KBM-7 (cell line): ENCODE measurements around the gene GRIK4.
A peak's percentile ranks its signal among the peaks of the same experiment; 100 is the strongest.

Experiments used
- DNase-seq: peaks from one replicate; pipeline ENCODE4 v3.0.0-alpha.2; 2015
- in situ Hi-C: fragments of 300-500 bp; cut with MboI; formaldehyde crosslinking; loops from 2 replicates; pipeline ENCODE4 v1.14.3; 2020; ENCODE audit warnings: low sequenced_read_pairs, low pct_unique_long_range_greater_than_20kb, mixed read lengths

Gene GRIK4

GRCh38 chr11:120681434-120682331, 170.1 kb downstream of the GRIK4 start:
- no peak for DNase-seq
- in situ Hi-C loops: no loop called here

GRCh38 chr11:120682332-120682649, 170.7 kb downstream of the GRIK4 start:
- in situ Hi-C loops: no loop called here
- no peak for DNase-seq

GRCh38 chr11:120682866-120683265, 171.3 kb downstream of the GRIK4 start:
- no peak for DNase-seq
- in situ Hi-C loops: no loop called here

GRCh38 chr11:120686516-120686915, 175.0 kb downstream of the GRIK4 start:
- no peak for DNase-seq
- in situ Hi-C loops: no loop called here

DNA sequence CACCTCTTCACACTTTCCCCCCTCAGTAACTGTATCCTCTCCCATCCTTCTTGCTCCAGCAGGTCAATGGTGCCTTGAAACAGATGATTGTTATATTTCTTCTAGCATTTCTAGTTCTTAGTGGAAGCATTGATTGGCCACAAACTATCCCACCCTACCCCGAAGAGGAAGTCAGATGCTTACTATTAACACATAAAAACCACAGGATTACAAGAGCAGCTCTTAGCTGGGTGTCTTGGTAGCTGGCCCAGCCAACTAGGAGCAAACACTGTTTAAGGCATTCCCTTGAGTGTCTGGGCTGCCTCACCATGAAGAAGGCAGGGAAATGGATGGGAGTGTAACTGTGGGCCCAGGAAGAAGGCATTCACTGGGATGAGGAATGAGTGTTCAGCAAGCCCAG, 176.6 kb downstream of the GRIK4 start:
- in situ Hi-C loops: no loop called here
- no peak for DNase-seq

DNA sequence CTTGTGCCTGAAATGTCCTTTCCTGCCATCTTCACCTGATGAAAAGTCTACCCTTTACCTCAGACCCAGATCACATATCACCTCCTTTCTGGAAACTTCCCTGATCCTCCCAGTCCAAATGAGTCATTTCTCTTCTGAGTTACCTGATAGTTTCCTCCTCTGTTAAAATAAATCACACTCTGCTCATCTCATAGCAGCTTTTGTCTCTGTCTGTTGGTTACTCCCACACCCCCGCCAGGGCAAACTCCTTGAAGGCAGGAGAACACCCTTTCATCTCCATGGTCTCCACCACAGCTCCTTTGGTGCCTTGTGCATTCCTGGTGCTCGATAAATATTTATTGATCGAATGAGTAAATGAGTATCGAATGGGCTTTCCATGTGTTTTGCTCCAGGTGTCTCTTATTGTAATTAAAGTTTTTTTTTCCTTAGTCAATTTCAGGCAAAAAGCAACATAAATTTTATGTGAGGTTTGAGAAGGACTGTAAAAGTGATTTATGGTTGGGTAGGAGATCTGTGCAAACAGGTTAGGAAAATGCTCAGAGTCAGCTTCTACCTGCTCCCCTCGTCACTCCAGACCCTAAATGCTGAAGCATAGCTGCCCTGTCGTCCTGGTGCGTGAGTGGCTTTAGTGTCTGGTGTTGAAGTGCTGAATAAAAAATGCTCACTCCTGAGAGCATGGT, 178.2 kb downstream of the GRIK4 start:
- no peak for DNase-seq
- in situ Hi-C loops: no loop called here

- in situ Hi-C loops: no loop called here
- no peak for DNase-seq
These were observed 178.9 kb downstream of the GRIK4 start for GRCh38 chr11:120690406-120690805.

GRCh38 chr11:120694726-120695125, 183.2 kb downstream of the GRIK4 start:
- in situ Hi-C loops: no loop called here
- peak; percentile 13 for DNase-seq

- in situ Hi-C loops: no loop called here
These were observed 183.9 kb downstream of the GRIK4 start for GRCh38 chr11:120695426-120695825.

DNA sequence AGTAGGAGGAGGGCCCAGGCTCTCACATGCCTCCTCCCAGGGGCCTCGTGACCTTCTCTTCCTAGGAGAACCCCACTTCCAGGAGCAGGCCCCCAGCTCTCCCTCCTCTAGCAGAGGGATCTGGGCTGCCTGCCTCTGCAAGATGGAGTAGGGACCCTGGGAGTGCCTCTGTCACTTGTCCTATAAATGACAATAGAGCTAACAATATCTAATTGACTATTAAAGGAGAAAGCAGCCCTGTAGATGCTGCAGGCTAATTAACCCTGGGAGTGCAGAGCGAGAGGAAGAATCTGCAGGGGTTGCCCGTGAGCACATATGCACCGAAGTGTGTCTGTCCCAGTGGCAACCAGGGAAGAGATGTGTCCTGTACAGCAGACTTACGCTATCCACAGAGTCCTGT, 184.4 kb downstream of the GRIK4 start:
- no peak for DNase-seq
- in situ Hi-C loops: no loop called here

More at GRCh38 chr11:120695426-120695825, 183.9 kb downstream of the GRIK4 start:
- no peak for DNase-seq

- DNase-seq: no peak
- in situ Hi-C loops: no loop called here
These were observed 185.2 kb downstream of the GRIK4 start for GRCh38 chr11:120696597-120697218.

DNA sequence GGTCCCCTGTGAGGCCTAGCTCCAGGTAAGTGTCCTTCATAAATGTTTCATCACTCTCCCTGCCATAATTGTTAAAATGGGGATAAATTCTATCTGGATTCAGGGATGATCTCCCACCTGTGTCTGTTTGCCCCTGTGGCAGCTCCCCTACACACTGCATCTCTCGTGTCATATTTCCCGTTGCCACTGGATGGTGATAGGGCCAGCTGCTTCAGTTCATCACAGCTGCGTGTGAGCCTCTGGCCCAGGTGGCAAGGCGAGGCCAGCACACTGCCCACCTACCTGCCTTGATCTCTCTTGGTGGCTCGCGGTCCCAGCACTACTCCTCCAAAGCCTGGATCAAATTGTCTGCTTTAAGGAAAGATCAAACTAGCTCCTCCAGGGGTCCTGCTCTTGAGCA, 187.4 kb downstream of the GRIK4 start:
- DNase-seq: no peak
- in situ Hi-C loops: no loop called here

DNA sequence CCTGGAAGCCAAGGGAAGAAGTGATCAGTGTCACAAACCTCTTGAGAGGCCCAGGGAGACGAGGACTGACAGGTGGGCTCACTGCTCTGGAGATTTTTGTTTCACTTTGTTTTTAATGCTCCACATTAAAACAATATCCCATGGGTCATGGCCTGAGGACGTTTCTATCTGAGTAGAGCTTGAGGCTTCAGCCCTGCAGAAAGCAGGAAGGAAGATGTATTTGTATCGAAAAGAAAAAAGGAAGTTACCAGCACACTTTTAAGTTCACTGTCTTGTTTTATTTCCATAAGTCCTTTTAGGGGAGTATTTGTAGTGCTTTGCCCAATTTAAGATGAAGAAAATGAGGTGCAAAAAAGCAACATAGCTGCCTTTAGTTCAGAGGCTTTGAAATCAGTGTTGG, 191.1 kb downstream of the GRIK4 start:
- no peak for DNase-seq
- in situ Hi-C loops: no loop called here

- DNase-seq: no peak
- in situ Hi-C loops: no loop called here
These were observed 192.0 kb downstream of the GRIK4 start for GRCh38 chr11:120703358-120704152.

DNA sequence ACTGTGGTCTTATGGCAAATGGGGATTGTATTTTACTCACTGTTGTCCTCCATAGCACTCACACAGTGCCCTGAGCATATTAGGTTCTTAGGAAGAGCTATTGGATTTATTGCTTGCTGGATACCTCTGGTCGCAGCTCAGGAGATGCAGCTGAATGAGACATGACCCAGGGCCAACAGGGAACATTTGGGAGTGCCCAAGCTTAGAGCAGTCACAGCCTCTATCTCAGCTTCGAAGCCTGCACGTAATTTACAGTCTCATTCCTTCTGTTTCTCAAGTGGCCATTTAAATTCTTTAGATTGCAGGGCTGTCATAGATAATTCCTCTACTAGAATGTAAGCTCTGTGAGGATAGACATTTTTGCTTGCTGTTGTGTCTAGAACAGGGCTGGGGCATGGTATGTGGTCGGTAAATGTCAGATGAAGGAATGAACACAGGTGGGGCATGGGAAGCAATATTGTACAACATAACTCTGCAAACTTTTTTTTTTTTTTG, 192.8 kb downstream of the GRIK4 start:
- in situ Hi-C loops: no loop called here

GRCh38 chr11:120706257-120706656, 194.7 kb downstream of the GRIK4 start:
- in situ Hi-C loops: no loop called here
- DNase-seq: no peak

More for the DNA sequence above, 192.8 kb downstream of the GRIK4 start:
- DNase-seq: no peak

DNA sequence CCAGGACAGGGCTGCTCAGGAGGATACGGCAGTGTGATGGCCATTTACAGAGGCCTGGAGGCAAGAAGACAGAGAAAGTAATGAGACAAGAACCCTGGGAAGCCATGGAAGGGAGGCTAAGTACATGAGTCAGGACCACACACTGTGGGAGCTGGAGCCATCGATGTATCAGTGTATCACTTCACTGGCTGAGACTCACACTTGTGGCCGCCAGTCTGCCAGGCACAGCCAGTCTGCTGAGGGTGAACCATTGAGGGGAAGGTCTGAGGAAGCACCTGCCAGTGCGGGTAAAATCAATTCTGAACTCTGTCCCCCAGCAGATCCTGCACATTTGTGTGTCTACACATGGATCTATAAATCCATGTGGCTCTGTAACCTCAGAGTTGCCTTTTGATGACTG, 195.6 kb downstream of the GRIK4 start:
- DNase-seq: no peak
- in situ Hi-C loops: no loop called here

DNA sequence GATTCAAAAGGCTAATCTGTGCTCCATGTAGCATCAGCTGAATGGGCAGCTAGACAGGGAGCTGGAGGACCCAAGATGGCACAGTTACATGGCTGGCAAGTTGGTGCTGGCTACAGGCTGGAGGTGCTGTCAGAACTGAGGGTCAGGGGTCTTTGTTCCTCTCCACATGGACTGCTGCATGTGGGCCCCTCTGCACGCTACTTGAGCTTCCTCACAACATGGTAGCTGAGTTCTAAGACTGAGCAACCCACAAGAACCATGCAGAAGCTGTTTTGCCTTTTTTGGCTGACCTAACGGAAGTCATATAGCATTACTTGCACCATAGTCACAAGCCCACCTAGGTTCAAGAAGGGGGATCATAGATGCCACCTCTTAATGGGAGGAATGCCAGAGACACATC, 196.1 kb downstream of the GRIK4 start:
- in situ Hi-C loops: no loop called here
- no peak for DNase-seq

GRCh38 chr11:120708511-120709183, 197.1 kb downstream of the GRIK4 start:
- no peak for DNase-seq
- in situ Hi-C loops: no loop called here
